Common myeloid progenitor, CD34-positive (primary cell): ENCODE measurements around the gene PTBP2.
"Not testable (repeated sequence)": the region's sequence is repeated elsewhere in the genome, so short reads cannot be mapped to it uniquely, and the experiment has no call there.

Experiments
- CTCF ChIA-PET: fragments of 350-600 bp; sonication (Branson Sonifier 250); formaldehyde crosslinking; loops from one replicate; lab custom pipeline; 2021; ENCODE audit warnings: antibody characterized with exemption; lab: Charles Lee
- POLR2A ChIA-PET: fragments of 350-600 bp; sonication (Branson Sonifier 250); formaldehyde crosslinking; loops from one replicate; lab custom pipeline; 2021; ENCODE audit warnings: antibody characterized with exemption; lab: Charles Lee
- DNase-seq, 3 donors: peaks; one replicate each; pipeline versions ENCODE4 v3.0.0 to v3.0.0-alpha.2; 2013
- H3K27ac ChIP-seq, 2 experiments: 1 replicate in 1 of 2; 2 replicates in 1 of 2; pipeline ENCODE4 v1.7.0; 2013; ENCODE audit warnings: inconsistent platforms in 2 of 2, low read length in 2 of 2, mild to moderate bottlenecking in 2 of 2, low read depth in 1 of 2, moderate library complexity in 1 of 2; ENCODE audit not compliant: severe bottlenecking in 2 of 2, insufficient read depth in 1 of 2, poor library complexity in 1 of 2
- H3K27me3 ChIP-seq, 5 experiments: replicated peaks in 2 of 5; 1 replicate in 3 of 5; 2 replicates in 2 of 5; pipeline versions ENCODE4 v1.6.1 to v1.7.0; 2013; ENCODE audit warnings: low read length in 4 of 5, mild to moderate bottlenecking in 2 of 5, moderate library complexity in 2 of 5, inconsistent platforms in 1 of 5; ENCODE audit not compliant: insufficient read depth in 5 of 5, control insufficient read depth in 4 of 5
- H3K36me3 ChIP-seq, 4 experiments: 1 replicate in 2 of 4; 2 replicates in 2 of 4; pipeline versions ENCODE4 v1.6.1 to v1.7.0; 2013; ENCODE audit warnings: low read length in 3 of 4, control low read depth in 1 of 4, mild to moderate bottlenecking in 1 of 4; ENCODE audit not compliant: control insufficient read depth in 4 of 4, insufficient read depth in 4 of 4
- H3K4me1 ChIP-seq, 4 experiments: 1 replicate in 3 of 4; 2 replicates in 1 of 4; pipeline versions ENCODE4 v1.6.1 to v1.7.1; 2013; ENCODE audit warnings: low read length in 3 of 4, mild to moderate bottlenecking in 3 of 4, control low read depth in 1 of 4, inconsistent platforms in 1 of 4, moderate library complexity in 1 of 4; ENCODE audit not compliant: control insufficient read depth in 4 of 4, insufficient read depth in 4 of 4; ENCODE audit errors: control extremely low read depth in 1 of 4
- H3K4me3 ChIP-seq, 7 experiments: 1 replicate in 4 of 7; 2 replicates in 3 of 7; pipeline versions ENCODE4 v1.5.1 to v1.7.0; 2013; ENCODE audit warnings: mild to moderate bottlenecking in 7 of 7, low read length in 6 of 7, moderate library complexity in 6 of 7, inconsistent platforms in 2 of 7, low read depth in 2 of 7, control low read depth in 1 of 7; ENCODE audit not compliant: insufficient read depth in 4 of 7, control insufficient read depth in 1 of 7; ENCODE audit errors: extremely low read depth in 1 of 7
- H3K9me3 ChIP-seq, 5 experiments: 1 replicate in 4 of 5; 2 replicates in 1 of 5; pipeline versions ENCODE4 v1.6.1 to v1.7.1; 2013; ENCODE audit warnings: low read length in 4 of 5, mild to moderate bottlenecking in 2 of 5, inconsistent platforms in 1 of 5, low read depth in 1 of 5, moderate library complexity in 1 of 5; ENCODE audit not compliant: control insufficient read depth in 4 of 5, insufficient read depth in 2 of 5; ENCODE audit errors: control extremely low read depth in 1 of 5
- WGBS: methylation state at CpG from one replicate; pipeline ENCODE4 v1.1.5; 2013; ENCODE audit not compliant: insufficient coverage; 5-methylcytosine and 5-hydroxymethylcytosine counted together

Gene PTBP2

DNA sequence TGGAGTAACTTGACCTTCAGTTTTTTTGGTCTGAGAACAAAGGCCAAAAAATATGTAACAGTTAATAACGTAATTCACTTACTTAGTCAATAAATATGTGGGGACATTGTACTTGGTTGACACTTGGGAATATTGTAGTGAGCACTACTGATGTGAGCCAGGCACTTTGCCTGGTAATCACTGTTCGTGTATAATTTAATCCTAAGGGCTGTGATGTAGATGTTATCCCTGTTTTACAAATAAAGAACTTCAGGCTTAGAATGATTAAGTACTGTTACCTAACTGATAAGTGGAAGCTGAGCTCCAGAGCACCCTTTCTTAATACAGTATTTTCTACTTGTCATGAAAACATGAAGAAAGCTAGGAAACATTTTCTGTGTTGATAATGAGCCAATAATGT is 28.0 kb downstream of the PTBP2 start:
- no peak for DNase-seq
- H3K27me3 ChIP-seq = no peaks in the 10 kb centered on the region
- H3K36me3 ChIP-seq = peaks cover 11 to 48% (median 25%) of the 10 kb centered on the region in 4 experiments
- peaks cover 0 to 2% (median 0%) of the 10 kb centered on the region in 5 experiments for H3K9me3 ChIP-seq
- no peak overlapping the region for H3K27ac ChIP-seq
- ChIA-PET CTCF (interaction anchor here (0.7 to 1.7 kb wide), 4 partner anchors 8 to 36 kb away, joined by 3 to 4 read pairs (median 4); no protein-coding TSS in a partner anchor), POLR2A (no interaction called here)
- no CpG with 5 or more reads among the region's 2 CpGs for WGBS
- peaks cover 0 to 11% (median 3%) of the 10 kb centered on the region in 4 experiments for H3K4me1 ChIP-seq
- H3K4me3 ChIP-seq = no peak overlapping the region

- Histone ChIP-seq H3K4me3 (no peak overlapping the region), H3K36me3 (peaks cover 14 to 61% (median 45%) of the 10 kb centered on the region in 4 experiments), H3K27ac (no peak overlapping the region), H3K4me1 (peaks cover 0 to 7% (median 1%) of the 10 kb centered on the region in 4 experiments), H3K27me3 (no peaks in the 10 kb centered on the region), H3K9me3 (peaks cover 0 to 8% (median 3%) of the 10 kb centered on the region in 5 experiments)
- WGBS = 100% methylated on average over 2 of the region's 2 CpGs
- DNase-seq = no peak
- ChIA-PET CTCF (no interaction called here), POLR2A (no interaction called here)
Observed at GRCh38 chr1:96752394-96752793, 30.8 kb downstream of the PTBP2 start.

DNA sequence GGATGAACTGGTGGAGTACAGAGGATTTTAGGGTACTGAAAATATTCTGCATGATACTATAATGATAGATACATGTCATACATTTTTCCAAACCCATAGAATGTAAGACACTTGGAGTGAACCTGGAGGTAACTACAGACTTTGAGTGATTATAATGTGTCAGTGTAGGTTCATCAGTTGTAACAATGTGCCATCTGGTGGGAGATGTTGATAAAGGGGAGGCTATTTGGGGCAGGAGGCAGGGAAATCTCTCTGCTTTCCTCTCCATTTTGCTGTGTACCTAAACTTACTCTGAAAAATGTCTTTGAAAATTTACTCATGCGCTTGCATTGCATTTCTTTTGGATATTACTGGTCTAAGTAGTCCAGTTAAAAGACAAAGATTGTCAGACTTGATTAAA is 35.2 kb downstream of the PTBP2 start:
- Histone ChIP-seq H3K4me1 (no peaks in the 10 kb centered on the region), H3K9me3 (peaks cover 0 to 10% (median 7%) of the 10 kb centered on the region in 5 experiments), H3K36me3 (peaks cover 21 to 70% (median 50%) of the 10 kb centered on the region in 4 experiments), H3K27me3 (no peaks in the 10 kb centered on the region), H3K27ac (no peak overlapping the region), H3K4me3 (no peak overlapping the region)
- WGBS = 100% methylated on average over 1 of the region's 1 CpG
- ChIA-PET CTCF (no interaction called here), POLR2A (no interaction called here)
- DNase-seq = peak in 1 of 3 donors; percentile 17

- H3K27me3 ChIP-seq, H3K27ac ChIP-seq, DNase-seq, POLR2A ChIA-PET, H3K4me3 ChIP-seq, H3K9me3 ChIP-seq, CTCF ChIA-PET, H3K4me1 ChIP-seq: not testable (repeated sequence)
- H3K36me3 ChIP-seq = peaks cover 11 to 24% (median 15%) of the 10 kb centered on the region in 4 experiments
- WGBS = 97% methylated on average over 23 of the region's 36 CpGs
Observed at GRCh38 chr1:96762586-96762985, 41.0 kb downstream of the PTBP2 start.

GRCh38 chr1:96763514-96763913 is 41.9 kb downstream of the PTBP2 start:
- ChIA-PET CTCF (no interaction called here), POLR2A (no interaction called here)
- WGBS = no CpG with 5 or more reads among the region's 4 CpGs
- H3K9me3 ChIP-seq = peaks cover 0 to 7% (median 4%) of the 10 kb centered on the region in 5 experiments
- H3K36me3 ChIP-seq = peaks cover 9 to 26% (median 15%) of the 10 kb centered on the region in 4 experiments
- H3K27ac ChIP-seq = no peak overlapping the region
- no peaks in the 10 kb centered on the region for H3K27me3 ChIP-seq
- H3K4me1 ChIP-seq = no peaks in the 10 kb centered on the region
- no peak overlapping the region for H3K4me3 ChIP-seq
- DNase-seq = no peak

- H3K27ac ChIP-seq = no peak overlapping the region
- no peaks in the 10 kb centered on the region for H3K4me1 ChIP-seq
- no peak for DNase-seq
- no peaks in the 10 kb centered on the region for H3K27me3 ChIP-seq
- H3K9me3 ChIP-seq = peaks cover 0 to 7% (median 4%) of the 10 kb centered on the region in 5 experiments
- POLR2A ChIA-PET = no interaction called here
- CTCF ChIA-PET = no interaction called here
- H3K4me3 ChIP-seq = no peak overlapping the region
- H3K36me3 ChIP-seq = peaks cover 7 to 24% (median 13%) of the 10 kb centered on the region in 4 experiments
Observed at GRCh38 chr1:96764469-96764868, 42.9 kb downstream of the PTBP2 start.

DNA sequence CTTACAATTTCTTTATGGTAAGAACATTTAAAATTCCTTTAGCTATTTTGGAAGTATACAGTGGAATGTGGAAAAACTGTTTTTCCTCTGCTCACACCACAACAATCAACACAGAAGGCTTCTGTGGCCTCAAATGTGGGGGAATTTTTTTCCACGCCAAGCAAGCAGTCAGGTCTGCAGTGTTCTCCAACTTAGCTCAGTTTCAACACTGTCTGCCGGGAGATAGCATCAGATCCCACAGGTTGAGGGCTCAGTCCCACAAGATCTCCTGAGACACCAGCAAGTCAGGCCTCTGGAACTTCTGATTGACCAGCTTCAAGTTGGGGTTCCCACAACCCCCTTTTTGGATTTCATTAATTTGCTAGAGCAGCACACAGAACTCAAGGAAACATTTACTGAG is 50.3 kb downstream of the PTBP2 start:
- Histone ChIP-seq H3K27ac (no peak overlapping the region), H3K9me3 (no peaks in the 10 kb centered on the region), H3K27me3 (no peaks in the 10 kb centered on the region), H3K36me3 (peaks cover 8 to 52% (median 27%) of the 10 kb centered on the region in 4 experiments), H3K4me3 (no peak overlapping the region), H3K4me1 (no peaks in the 10 kb centered on the region)
- DNase-seq = no peak
- POLR2A ChIA-PET = no interaction called here
- CTCF ChIA-PET = interaction anchor here (0.7 kb wide), 1 partner anchor 50 kb away, joined by 3 read pairs; the partner anchor contains the start of gene PTBP2
- WGBS = 93% methylated on average over 2 of the region's 2 CpGs
